ENCODE measurements around the gene SIRT3. TPM values are rescaled to one million over a fixed set of nuclear protein-coding genes. Genes with fewer than 3 reads are reported as not detected.

SIRT3 gene
- total RNA-seq, 1 donor from 2014 or later = 36.4 TPM

GRCh38 chr11:279966-280705, 44.0 kb upstream of the SIRT3 start:
- intact Hi-C loops (cut with micrococcal nuclease) = no loop called here
- Histone ChIP-seq H3K27ac (replicated peaks) (no peak overlapping the region), H3K27me3 (ENCODE audit: low read depth) (peaks cover 90% of the 10 kb centered on the region), H3K4me3 (peak overlapping the region; percentile 53), H3K9me3 (replicated peaks) (no peaks in the 10 kb centered on the region), H3K36me3 (no peaks in the 10 kb centered on the region), H3K4me1 (peaks cover 36% of the 10 kb centered on the region)
- no peak for TF ChIP-seq CTCF (IDR thresholded peaks at IDR 0.05; ENCODE audit: borderline replicate concordance)
- no peak for DNase-seq

- Histone ChIP-seq H3K36me3 (no peaks in the 10 kb centered on the region), H3K27me3 (ENCODE audit: low read depth) (peaks cover 81% of the 10 kb centered on the region), H3K9me3 (replicated peaks) (no peaks in the 10 kb centered on the region), H3K4me3 (peak overlapping the region; percentile 53), H3K4me1 (peaks cover 36% of the 10 kb centered on the region), H3K27ac (replicated peaks) (no peak overlapping the region)
- intact Hi-C loops (cut with micrococcal nuclease) = no loop called here
- TF ChIP-seq CTCF (IDR thresholded peaks at IDR 0.05; ENCODE audit: borderline replicate concordance) = no peak
- DNase-seq = no peak
Measured at GRCh38 chr11:279040-279965, 43.2 kb upstream of the SIRT3 start.

- no peaks in the 10 kb centered on the region for H3K9me3 ChIP-seq (replicated peaks)
- intact Hi-C loops (cut with micrococcal nuclease) = no loop called here
- no peak for TF ChIP-seq CTCF (IDR thresholded peaks at IDR 0.05; ENCODE audit: borderline replicate concordance)
- H3K4me1 ChIP-seq = peaks cover 36% of the 10 kb centered on the region
- H3K27ac ChIP-seq (replicated peaks) = no peak within 1 kb of the TSS
- H3K36me3 ChIP-seq = no peaks in the 10 kb centered on the region
- DNase-seq = no peak
- peaks cover 71% of the 10 kb centered on the region for H3K27me3 ChIP-seq (ENCODE audit: low read depth)
- H3K4me3 ChIP-seq = peak within 1 kb of the TSS; percentile 53
Measured at GRCh38 chr11:278001-278951, 42.1 kb upstream of the SIRT3 start, which contains the start of gene NLRP6. NLRP6 (plus strand) TSS chr11:278407; CDS start chr11:278570, 163 bp downstream.

- DNase-seq = no peak
- H3K4me1 ChIP-seq = peaks cover 30% of the 10 kb centered on the region
- H3K4me3 ChIP-seq = no peak overlapping the region
- H3K27me3 ChIP-seq (ENCODE audit: low read depth) = peaks cover 65% of the 10 kb centered on the region
- intact Hi-C loops (cut with micrococcal nuclease) = no loop called here
- TF ChIP-seq CTCF (IDR thresholded peaks at IDR 0.05; ENCODE audit: borderline replicate concordance) = no peak
- H3K27ac ChIP-seq (replicated peaks) = no peak overlapping the region
- no peaks in the 10 kb centered on the region for H3K36me3 ChIP-seq
- no peaks in the 10 kb centered on the region for H3K9me3 ChIP-seq (replicated peaks)
Measured at GRCh38 chr11:276219-276618, 40.1 kb upstream of the SIRT3 start.

- intact Hi-C loops (cut with micrococcal nuclease) = no loop called here
- H3K4me1 ChIP-seq = no peaks in the 10 kb centered on the region
- no peaks in the 10 kb centered on the region for H3K9me3 ChIP-seq (replicated peaks)
- no peak overlapping the region for H3K4me3 ChIP-seq
- H3K27me3 ChIP-seq (ENCODE audit: low read depth) = peaks cover 61% of the 10 kb centered on the region
- H3K27ac ChIP-seq (replicated peaks) = no peak overlapping the region
- no peaks in the 10 kb centered on the region for H3K36me3 ChIP-seq
- TF ChIP-seq CTCF (IDR thresholded peaks at IDR 0.05; ENCODE audit: borderline replicate concordance) = no peak
- no peak for DNase-seq
Measured at GRCh38 chr11:272931-273198, 36.7 kb upstream of the SIRT3 start.

Data from left ventricle myocardium inferior (tissue), 1 donor.